OCI-LY1 (cell line): Measurements from ENCODE around the gene ITSN2.

Experiments used
- H2AFZ ChIP-seq: fragments of 200-600 bp; sonication (generic), shearing (Covaris generic); 2 replicates; pipeline ENCODE4 v1.6.0; 2014; ENCODE audit warnings: antibody characterized with exemption, mild to moderate bottlenecking, low read length
- H3F3A ChIP-seq: fragments of 200-600 bp; sonication (generic), shearing (Covaris generic); 2 replicates; pipeline ENCODE4 v1.6.0; 2014; ENCODE audit warnings: mild to moderate bottlenecking, antibody characterized with exemption, low read length, moderate library complexity; ENCODE audit not compliant: insufficient read depth
- H3K27ac ChIP-seq: fragments of 200-600 bp; sonication (generic); 2 replicates; pipeline ENCODE4 v1.5.1; 2014; ENCODE audit warnings: low read length, mixed run types, mild to moderate bottlenecking, low read depth; ENCODE audit not compliant: poor library complexity, severe bottlenecking
- H3K27me3 ChIP-seq: fragments of 200-600 bp; sonication (generic); 2 replicates; pipeline ENCODE4 v1.6.0; 2014; ENCODE audit warnings: antibody characterized with exemption, mild to moderate bottlenecking, low read length, moderate library complexity; ENCODE audit not compliant: insufficient read depth
- H3K36me3 ChIP-seq: fragments of 200-600 bp; sonication (generic); 2 replicates; pipeline ENCODE4 v1.6.1; 2014; ENCODE audit warnings: mild to moderate bottlenecking, antibody characterized with exemption, low read length, moderate library complexity, mixed read lengths; ENCODE audit not compliant: insufficient read depth
- H3K4me1 ChIP-seq: fragments of 200-600 bp; sonication (generic); 2 replicates; pipeline ENCODE4 v1.5.1; 2014; ENCODE audit warnings: mild to moderate bottlenecking, low read length, moderate library complexity; ENCODE audit not compliant: insufficient read depth, severe bottlenecking
- H3K4me2 ChIP-seq: fragments of 200-600 bp; sonication (generic), shearing (Covaris generic); 2 replicates; pipeline ENCODE4 v1.6.1; 2014; ENCODE audit warnings: low read length
- H3K4me3 ChIP-seq: fragments of 200-600 bp; sonication (generic); 2 replicates; pipeline ENCODE4 v1.5.1; 2014; ENCODE audit warnings: low read length, low read depth, mild to moderate bottlenecking, mixed read lengths; ENCODE audit not compliant: poor library complexity, severe bottlenecking
- H3K79me2 ChIP-seq: fragments of 200-600 bp; shearing (Covaris generic); 2 replicates; pipeline ENCODE4 v1.6.1; 2016; ENCODE audit warnings: mixed run types, low read length, mixed read lengths; ENCODE audit not compliant: insufficient read depth
- H3K9ac ChIP-seq: fragments of 200-600 bp; sonication (generic), shearing (Covaris generic); 2 replicates; pipeline ENCODE4 v1.6.1; 2014; ENCODE audit warnings: mild to moderate bottlenecking, low read length, mixed read lengths
- H3K9me2 ChIP-seq: fragments of 200-600 bp; sonication (generic), shearing (Covaris generic); 2 replicates; pipeline ENCODE4 v1.6.1; 2014; ENCODE audit warnings: low read depth, mild to moderate bottlenecking, low read length, mixed read lengths
- H3K9me3 ChIP-seq: fragments of 200-600 bp; shearing (Covaris generic); 2 replicates; pipeline ENCODE4 v1.6.1; 2014; ENCODE audit warnings: low read length, mixed read lengths
- H4K20me1 ChIP-seq: fragments of 200-600 bp; sonication (generic), shearing (Covaris generic); 2 replicates; pipeline ENCODE4 v1.6.0; 2016; ENCODE audit warnings: mild to moderate bottlenecking, low read length; ENCODE audit not compliant: insufficient read depth
- CTCF ChIP-seq: fragments of 200-600 bp; sonication (generic), shearing (Covaris generic); IDR thresholded peaks from 2 replicates; pipeline ENCODE4 v1.5.1; 2017; ENCODE audit warnings: mild to moderate bottlenecking, antibody characterized with exemption, low read length, moderate library complexity, mixed read lengths
- EZH2 ChIP-seq: fragments of 200-600 bp; sonication (generic), shearing (Covaris generic); IDR thresholded peaks from 2 replicates; pipeline ENCODE4 v1.8.0; 2017; ENCODE audit warnings: borderline replicate concordance, mixed run types, mild to moderate bottlenecking, antibody characterized with exemption, low read length, moderate library complexity, mixed read lengths

The ITSN2 gene

GRCh38 chr2:24205131-24205530 is 155.2 kb downstream of the ITSN2 start:
- Histone ChIP-seq H3K9me2 (no peaks in the 10 kb centered on the region), H3K4me2 (no peak overlapping the region), H3K79me2 (no peaks in the 10 kb centered on the region), H3F3A (no peaks in the 10 kb centered on the region), H3K9me3 (no peaks in the 10 kb centered on the region), H3K36me3 (peaks cover 61% of the 10 kb centered on the region), H3K27ac (no peak overlapping the region), H3K27me3 (no peaks in the 10 kb centered on the region), H2AFZ (no peak overlapping the region), H4K20me1 (no peaks in the 10 kb centered on the region), H3K4me1 (no peaks in the 10 kb centered on the region), H3K4me3 (no peak overlapping the region), H3K9ac (no peak overlapping the region)
- TF ChIP-seq CTCF (no peak), EZH2 (no peak)

GRCh38 chr2:24204505-24204904 is 155.8 kb downstream of the ITSN2 start:
- Histone ChIP-seq H3K4me3 (no peak overlapping the region), H2AFZ (no peak overlapping the region), H3K4me2 (no peak overlapping the region), H3K4me1 (no peaks in the 10 kb centered on the region), H3K9me2 (no peaks in the 10 kb centered on the region), H3K27me3 (no peaks in the 10 kb centered on the region), H4K20me1 (no peaks in the 10 kb centered on the region), H3K9me3 (no peaks in the 10 kb centered on the region), H3K9ac (no peak overlapping the region), H3F3A (no peaks in the 10 kb centered on the region), H3K36me3 (peaks cover 55% of the 10 kb centered on the region), H3K79me2 (no peaks in the 10 kb centered on the region), H3K27ac (no peak overlapping the region)
- no peak for TF ChIP-seq CTCF
- no peak for TF ChIP-seq EZH2

GRCh38 chr2:24203787-24204150 is 156.6 kb downstream of the ITSN2 start:
- H3K27me3 ChIP-seq: no peaks in the 10 kb centered on the region
- H3K9me3 ChIP-seq: no peaks in the 10 kb centered on the region
- no peak for TF ChIP-seq EZH2
- no peak for TF ChIP-seq CTCF
- H2AFZ ChIP-seq: no peak overlapping the region
- no peak overlapping the region for H3K4me2 ChIP-seq
- H3K9ac ChIP-seq: no peak overlapping the region
- H3K4me3 ChIP-seq: no peak overlapping the region
- H4K20me1 ChIP-seq: no peaks in the 10 kb centered on the region
- H3K27ac ChIP-seq: no peak overlapping the region
- H3K9me2 ChIP-seq: no peaks in the 10 kb centered on the region
- no peaks in the 10 kb centered on the region for H3K4me1 ChIP-seq
- no peaks in the 10 kb centered on the region for H3K79me2 ChIP-seq
- peaks cover 47% of the 10 kb centered on the region for H3K36me3 ChIP-seq
- H3F3A ChIP-seq: no peaks in the 10 kb centered on the region
